HG03060 (cell line): Measurements from ENCODE around the gene ZNF837.
"Not testable (repeated sequence)": the region's sequence is repeated elsewhere in the genome, so short reads cannot be mapped to it uniquely, and the experiment has no call there.

ENCODE experiments used
- ATAC-seq: cut with Tn5 transposase; IDR thresholded peaks from one replicate; pipeline ENCODE4 v1.9.1; 2021; ENCODE audit warnings: low read depth, moderate number of reproducible peaks; ENCODE audit not compliant: unreplicated experiment

The ZNF837 gene

GRCh38 chr19:58380662-58381459 is at the start of gene ZNF837:
Gene ZNF837 (minus strand): TSS chr19:58381030. CDS start chr19:58369332, 11,698 bp downstream.
- peak; percentile 70 for ATAC-seq

GRCh38 chr19:58429745-58430144 is 48.9 kb upstream of the ZNF837 start:
- no peak for ATAC-seq

- no peak for ATAC-seq
Observed at GRCh38 chr19:58428617-58429016, 47.8 kb upstream of the ZNF837 start.

- no peak for ATAC-seq
Observed at GRCh38 chr19:58417071-58417470, 36.2 kb upstream of the ZNF837 start.

- ATAC-seq, result no peak
Observed at GRCh38 chr19:58416604-58417003, 35.8 kb upstream of the ZNF837 start.

- no peak for ATAC-seq
Observed at GRCh38 chr19:58409010-58409790, 28.4 kb upstream of the ZNF837 start.

- peak; percentile 67 for ATAC-seq
Observed at GRCh38 chr19:58408152-58409009, 27.6 kb upstream of the ZNF837 start, which contains the start of gene ZNF584. Gene ZNF584 (plus strand): TSS chr19:58408649. CDS start chr19:58409148, 499 bp downstream.

GRCh38 chr19:58407658-58408151 is 26.9 kb upstream of the ZNF837 start:
- ATAC-seq, result no peak

- ATAC-seq, result no peak
Observed at GRCh38 chr19:58406818-58407657, 26.2 kb upstream of the ZNF837 start.

- not testable (repeated sequence) for ATAC-seq
Observed at GRCh38 chr19:58403920-58404478, 23.2 kb upstream of the ZNF837 start.

GRCh38 chr19:58401840-58402421 is 21.1 kb upstream of the ZNF837 start:
- ATAC-seq, result no peak

GRCh38 chr19:58400916-58401839 is 20.3 kb upstream of the ZNF837 start:
- ATAC-seq, result peak; percentile 92

- no peak for ATAC-seq
Observed at GRCh38 chr19:58400316-58400915, 19.6 kb upstream of the ZNF837 start.

GRCh38 chr19:58399903-58400302 is 19.1 kb upstream of the ZNF837 start:
- ATAC-seq, result no peak

GRCh38 chr19:58398545-58398944 is 17.7 kb upstream of the ZNF837 start:
- no peak for ATAC-seq

GRCh38 chr19:58398087-58398486 is 17.3 kb upstream of the ZNF837 start:
- ATAC-seq, result no peak

- no peak for ATAC-seq
Observed at GRCh38 chr19:58397533-58398037, 16.8 kb upstream of the ZNF837 start.
